ENCODE data around the gene TRAK1.

TRAK1 gene

DNA sequence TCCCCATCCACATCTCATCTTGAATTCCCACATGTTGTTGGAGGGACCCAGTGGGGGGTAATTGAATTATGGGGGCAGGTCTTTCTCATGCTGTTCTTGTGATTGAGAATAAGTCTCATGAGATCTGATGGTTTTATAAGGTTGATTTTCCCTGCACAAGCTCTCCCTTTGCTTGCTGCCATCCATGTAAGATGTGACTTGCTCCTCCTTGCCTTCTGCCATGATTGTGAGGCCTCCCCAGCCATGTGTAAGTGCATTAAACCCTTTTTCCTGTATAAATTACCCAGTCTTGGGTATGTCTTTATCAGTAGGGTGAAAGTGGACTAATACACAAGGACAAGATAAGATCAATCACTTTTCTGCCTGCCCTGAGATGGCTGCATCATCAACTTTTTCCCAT is 180.6 kb downstream of the TRAK1 start:
- H3K36me3 ChIP-seq (ENCODE audit: insufficient read depth, low read length) = no peaks in the 10 kb centered on the region
- no peaks in the 10 kb centered on the region for H3K9me3 ChIP-seq (ENCODE audit: low read depth, low read length)
- no peak overlapping the region for H3K9ac ChIP-seq (ENCODE audit: insufficient read length)
- no peak overlapping the region for H3K4me3 ChIP-seq
- DNase-seq (ENCODE audit: low read depth, low spot score) = no peak
- H3K27ac ChIP-seq = no peak overlapping the region
- TF ChIP-seq EZH2 (IDR thresholded peaks at IDR 0.05) = no peak
- no peak for TF ChIP-seq POLR2AphosphoS5 (IDR thresholded peaks at IDR 0.05; ENCODE audit: borderline replicate concordance, low read depth, low read length)
- TF ChIP-seq FOXP2 (optimal IDR thresholded peaks at IDR 0.05; ENCODE audit: control extremely low read depth, extremely low read length, insufficient read depth) = no peak

GRCh38 chr3:42273361-42273760 is 182.2 kb downstream of the TRAK1 start:
- TF ChIP-seq FOXP2 (optimal IDR thresholded peaks at IDR 0.05; ENCODE audit: control extremely low read depth, extremely low read length, insufficient read depth) (no peak), EZH2 (IDR thresholded peaks at IDR 0.05) (no peak), POLR2AphosphoS5 (IDR thresholded peaks at IDR 0.05; ENCODE audit: borderline replicate concordance, low read depth, low read length) (no peak)
- Histone ChIP-seq H3K9ac (ENCODE audit: insufficient read length) (no peak overlapping the region), H3K27ac (no peak overlapping the region), H3K9me3 (ENCODE audit: low read depth, low read length) (no peaks in the 10 kb centered on the region), H3K4me3 (no peak overlapping the region), H3K36me3 (ENCODE audit: insufficient read depth, low read length) (no peaks in the 10 kb centered on the region)
- DNase-seq (ENCODE audit: low read depth, low spot score) = no peak

GRCh38 chr3:42274266-42274665 is 183.1 kb downstream of the TRAK1 start:
- no peak overlapping the region for H3K4me3 ChIP-seq
- TF ChIP-seq FOXP2 (optimal IDR thresholded peaks at IDR 0.05; ENCODE audit: control extremely low read depth, extremely low read length, insufficient read depth) (no peak), POLR2AphosphoS5 (IDR thresholded peaks at IDR 0.05; ENCODE audit: borderline replicate concordance, low read depth, low read length) (no peak), EZH2 (IDR thresholded peaks at IDR 0.05) (no peak)
- no peak overlapping the region for H3K9ac ChIP-seq (ENCODE audit: insufficient read length)
- no peak overlapping the region for H3K27ac ChIP-seq
- no peaks in the 10 kb centered on the region for H3K9me3 ChIP-seq (ENCODE audit: low read depth, low read length)
- no peak for DNase-seq (ENCODE audit: low read depth, low spot score)
- no peaks in the 10 kb centered on the region for H3K36me3 ChIP-seq (ENCODE audit: insufficient read depth, low read length)

- no peaks in the 10 kb centered on the region for H3K36me3 ChIP-seq (ENCODE audit: insufficient read depth, low read length)
- H3K27ac ChIP-seq = no peak overlapping the region
- H3K9ac ChIP-seq (ENCODE audit: insufficient read length) = no peak overlapping the region
- DNase-seq (ENCODE audit: low read depth, low spot score) = no peak
- H3K4me3 ChIP-seq = no peak overlapping the region
- TF ChIP-seq POLR2AphosphoS5 (IDR thresholded peaks at IDR 0.05; ENCODE audit: borderline replicate concordance, low read depth, low read length) (no peak), EZH2 (IDR thresholded peaks at IDR 0.05) (no peak), FOXP2 (optimal IDR thresholded peaks at IDR 0.05; ENCODE audit: control extremely low read depth, extremely low read length, insufficient read depth) (no peak)
- H3K9me3 ChIP-seq (ENCODE audit: low read depth, low read length) = no peaks in the 10 kb centered on the region
Observed at GRCh38 chr3:42275217-42275616, 184.1 kb downstream of the TRAK1 start.
